ENCODE results near the gene ATP2C1.

- TF ChIP-seq, protein P1, sequence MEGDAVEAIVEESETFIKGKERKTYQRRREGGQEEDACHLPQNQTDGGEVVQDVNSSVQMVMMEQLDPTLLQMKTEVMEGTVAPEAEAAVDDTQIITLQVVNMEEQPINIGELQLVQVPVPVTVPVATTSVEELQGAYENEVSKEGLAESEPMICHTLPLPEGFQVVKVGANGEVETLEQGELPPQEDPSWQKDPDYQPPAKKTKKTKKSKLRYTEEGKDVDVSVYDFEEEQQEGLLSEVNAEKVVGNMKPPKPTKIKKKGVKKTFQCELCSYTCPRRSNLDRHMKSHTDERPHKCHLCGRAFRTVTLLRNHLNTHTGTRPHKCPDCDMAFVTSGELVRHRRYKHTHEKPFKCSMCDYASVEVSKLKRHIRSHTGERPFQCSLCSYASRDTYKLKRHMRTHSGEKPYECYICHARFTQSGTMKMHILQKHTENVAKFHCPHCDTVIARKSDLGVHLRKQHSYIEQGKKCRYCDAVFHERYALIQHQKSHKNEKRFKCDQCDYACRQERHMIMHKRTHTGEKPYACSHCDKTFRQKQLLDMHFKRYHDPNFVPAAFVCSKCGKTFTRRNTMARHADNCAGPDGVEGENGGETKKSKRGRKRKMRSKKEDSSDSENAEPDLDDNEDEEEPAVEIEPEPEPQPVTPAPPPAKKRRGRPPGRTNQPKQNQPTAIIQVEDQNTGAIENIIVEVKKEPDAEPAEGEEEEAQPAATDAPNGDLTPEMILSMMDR (IDR thresholded peaks at IDR 0.05), result no peak
- TF ChIP-seq POLR2A (IDR thresholded peaks at IDR 0.05) (no peak), POLR2AphosphoS5 (IDR thresholded peaks at IDR 0.05) (no peak), EP300 (IDR thresholded peaks at IDR 0.05; ENCODE audit: low read depth) (no peak)
These were observed 47.9 kb downstream of the ATP2C1 start for GRCh38 chr3:130941793-130942192.
